GM18858 (cell line): Measurements from ENCODE around the gene WIPF1.
A peak's percentile ranks its signal among the peaks of the same experiment; 100 is the strongest.

Source experiments
- ATAC-seq: cut with Tn5 transposase; IDR thresholded peaks from one replicate; pipeline ENCODE4 v1.9.1; 2021; ENCODE audit not compliant: unreplicated experiment

Gene WIPF1, protein sequence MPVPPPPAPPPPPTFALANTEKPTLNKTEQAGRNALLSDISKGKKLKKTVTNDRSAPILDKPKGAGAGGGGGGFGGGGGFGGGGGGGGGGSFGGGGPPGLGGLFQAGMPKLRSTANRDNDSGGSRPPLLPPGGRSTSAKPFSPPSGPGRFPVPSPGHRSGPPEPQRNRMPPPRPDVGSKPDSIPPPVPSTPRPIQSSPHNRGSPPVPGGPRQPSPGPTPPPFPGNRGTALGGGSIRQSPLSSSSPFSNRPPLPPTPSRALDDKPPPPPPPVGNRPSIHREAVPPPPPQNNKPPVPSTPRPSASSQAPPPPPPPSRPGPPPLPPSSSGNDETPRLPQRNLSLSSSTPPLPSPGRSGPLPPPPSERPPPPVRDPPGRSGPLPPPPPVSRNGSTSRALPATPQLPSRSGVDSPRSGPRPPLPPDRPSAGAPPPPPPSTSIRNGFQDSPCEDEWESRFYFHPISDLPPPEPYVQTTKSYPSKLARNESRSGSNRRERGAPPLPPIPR

DNA sequence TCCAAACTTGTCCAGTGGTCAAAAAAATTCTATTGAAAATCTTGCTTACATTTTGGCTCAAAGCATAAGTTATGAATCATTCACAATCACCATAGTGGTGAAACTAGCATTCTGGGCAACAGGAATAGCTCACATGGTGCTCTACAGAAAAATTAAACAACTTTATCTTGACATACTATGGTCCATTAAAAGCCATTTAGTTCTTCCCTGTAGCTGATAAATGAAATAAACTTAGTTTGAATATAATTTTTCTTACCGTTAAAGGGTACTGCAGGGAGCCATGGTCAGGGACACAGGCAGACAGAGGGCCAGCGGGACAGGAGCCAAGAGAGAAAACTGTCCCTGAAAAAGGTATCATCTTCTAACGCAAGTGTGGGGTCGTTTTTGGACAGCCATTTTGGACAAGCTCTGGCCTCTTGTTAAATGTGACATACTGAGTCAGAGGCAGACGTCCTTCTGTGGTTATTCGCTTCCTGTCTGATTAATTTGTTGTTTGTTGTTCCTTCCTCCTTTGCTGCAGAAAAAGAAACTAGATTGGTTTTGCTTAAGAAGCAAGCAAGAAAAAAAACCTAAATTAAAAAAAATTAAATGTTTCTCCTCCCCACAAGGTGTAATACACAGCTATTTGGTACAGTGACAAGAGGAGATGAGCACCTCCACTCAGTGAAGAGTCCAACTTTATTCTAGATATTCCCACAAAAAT is at the start of gene WIPF1:
WIPF1 (minus strand) TSS at position 460 of the 703 bp plus-strand sequence. CDS start 12,231 bp downstream, outside the sequence.
- ATAC-seq = peak; percentile 38

DNA sequence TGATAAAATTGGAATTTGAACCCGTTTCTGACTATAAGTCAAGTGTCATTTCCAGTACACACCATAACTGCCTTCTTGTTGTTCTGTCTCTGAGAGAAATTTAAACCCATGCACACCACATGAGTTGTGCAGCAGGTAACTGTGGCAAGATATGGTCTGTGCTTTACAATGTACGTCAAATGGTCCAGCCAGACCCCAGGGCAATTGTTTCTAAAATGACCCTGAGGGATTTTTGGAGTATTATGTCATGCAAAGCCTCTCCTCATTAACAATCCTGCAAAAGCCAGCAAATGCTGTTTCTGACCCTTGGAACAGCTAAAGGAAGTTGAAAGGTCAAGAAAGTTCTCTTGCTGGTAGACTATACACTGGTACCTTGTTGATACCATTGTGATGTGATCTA is 47.7 kb upstream of the WIPF1 start:
- ATAC-seq = no peak

DNA sequence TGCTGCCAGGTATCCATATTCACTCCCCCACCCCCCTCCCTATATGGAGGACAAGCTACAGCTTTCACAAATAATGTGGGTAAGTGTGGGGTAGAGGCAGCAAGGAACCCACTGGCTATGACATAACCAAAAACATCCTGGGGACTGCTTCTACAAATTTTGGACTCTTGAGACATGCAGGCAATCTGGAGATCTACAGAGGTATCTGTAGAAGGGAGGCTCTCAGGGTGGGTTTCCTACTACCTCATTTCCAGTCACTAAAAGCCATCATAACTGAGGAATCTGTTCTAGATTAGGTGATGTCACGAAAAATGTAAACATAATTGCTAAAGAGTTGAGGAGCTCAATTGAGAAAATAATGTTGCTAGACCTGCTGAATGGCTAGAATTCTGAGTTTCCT is 46.8 kb upstream of the WIPF1 start:
- no peak for ATAC-seq

DNA sequence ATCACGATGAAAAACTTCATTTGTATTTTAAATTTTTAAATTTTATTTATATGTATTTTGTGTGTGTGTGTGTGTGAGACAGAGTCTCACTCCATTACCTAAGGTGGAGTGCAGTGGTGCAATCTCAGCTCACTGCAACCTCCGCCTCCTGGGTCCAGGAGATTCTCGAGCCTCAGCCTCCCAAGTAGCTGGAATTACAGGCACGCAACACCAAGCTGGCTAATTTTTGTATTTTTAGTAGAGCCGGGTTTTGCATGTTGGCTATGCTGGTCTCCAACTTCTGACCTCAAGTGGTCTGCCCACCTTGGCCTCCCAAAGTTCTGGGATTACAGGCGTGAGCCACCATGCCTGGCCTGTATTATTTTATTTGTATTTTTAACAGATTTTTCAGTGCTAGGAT is 45.8 kb upstream of the WIPF1 start:
- ATAC-seq = no peak

DNA sequence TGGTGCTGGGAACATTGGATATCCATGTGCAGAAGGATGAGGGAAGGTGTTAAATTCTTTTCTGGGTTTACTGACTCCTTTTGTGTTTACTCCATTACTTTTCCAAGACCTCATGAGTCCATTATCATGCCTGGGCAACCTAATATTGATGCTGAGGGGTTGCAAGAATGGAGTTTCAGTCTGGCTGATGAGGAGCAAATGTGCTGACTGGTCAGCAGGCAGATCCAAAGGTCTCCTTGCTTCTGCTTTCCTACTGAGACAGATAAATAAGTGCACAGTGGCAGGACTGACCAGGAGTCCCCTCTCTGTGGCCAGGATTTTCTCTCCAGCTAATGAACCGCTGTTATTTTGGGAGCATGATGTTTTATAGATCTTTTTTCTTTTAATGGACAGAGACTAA is 43.6 kb upstream of the WIPF1 start:
- ATAC-seq = no peak

DNA sequence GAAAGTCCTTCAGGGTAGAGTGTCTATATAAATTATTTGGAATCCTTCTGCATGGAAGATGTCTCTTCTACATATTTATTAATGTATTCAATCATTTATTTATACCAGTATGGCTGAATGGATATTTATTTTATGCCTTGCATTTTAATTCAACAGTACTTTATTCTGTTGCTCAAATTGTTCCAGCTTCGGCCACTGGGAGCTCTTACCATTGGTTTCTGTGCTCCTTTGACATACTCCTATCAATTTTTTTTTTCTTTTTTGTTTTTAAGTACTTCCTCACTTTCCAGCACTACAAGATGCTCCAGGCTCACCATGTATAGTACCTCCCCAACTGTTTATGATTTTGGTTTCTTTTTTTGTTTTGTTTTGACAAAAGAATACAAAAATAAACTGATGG is 39.4 kb upstream of the WIPF1 start:
- ATAC-seq = no peak

DNA sequence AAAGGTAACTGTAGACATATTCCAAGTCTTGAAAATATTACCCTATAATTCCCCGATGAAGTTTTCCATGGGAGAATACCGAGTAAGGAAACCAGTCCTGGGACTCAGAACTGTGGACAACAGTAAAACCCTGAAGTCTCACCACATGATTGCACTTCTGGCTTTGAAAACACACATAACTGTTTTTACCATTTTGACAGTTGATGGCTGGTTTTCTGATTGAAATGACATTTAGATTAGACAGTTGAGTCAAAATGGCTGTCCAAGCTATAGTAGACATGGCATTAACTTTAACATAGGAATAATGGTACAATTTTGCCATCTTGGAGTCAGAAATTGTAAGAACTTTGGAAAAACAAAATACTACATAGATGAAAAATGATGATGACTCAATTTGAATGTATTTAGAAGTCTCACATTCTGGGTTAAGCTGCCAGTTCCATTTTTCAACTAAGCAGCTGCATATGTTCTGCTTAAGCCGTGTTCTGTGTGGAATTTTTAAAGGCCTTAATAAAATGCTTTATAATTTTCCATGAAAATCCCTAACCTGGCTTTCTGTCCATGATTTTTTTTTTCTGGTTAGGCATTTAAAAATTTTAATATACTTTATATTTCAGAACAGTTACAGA is 38.3 kb upstream of the WIPF1 start:
- no peak for ATAC-seq

DNA sequence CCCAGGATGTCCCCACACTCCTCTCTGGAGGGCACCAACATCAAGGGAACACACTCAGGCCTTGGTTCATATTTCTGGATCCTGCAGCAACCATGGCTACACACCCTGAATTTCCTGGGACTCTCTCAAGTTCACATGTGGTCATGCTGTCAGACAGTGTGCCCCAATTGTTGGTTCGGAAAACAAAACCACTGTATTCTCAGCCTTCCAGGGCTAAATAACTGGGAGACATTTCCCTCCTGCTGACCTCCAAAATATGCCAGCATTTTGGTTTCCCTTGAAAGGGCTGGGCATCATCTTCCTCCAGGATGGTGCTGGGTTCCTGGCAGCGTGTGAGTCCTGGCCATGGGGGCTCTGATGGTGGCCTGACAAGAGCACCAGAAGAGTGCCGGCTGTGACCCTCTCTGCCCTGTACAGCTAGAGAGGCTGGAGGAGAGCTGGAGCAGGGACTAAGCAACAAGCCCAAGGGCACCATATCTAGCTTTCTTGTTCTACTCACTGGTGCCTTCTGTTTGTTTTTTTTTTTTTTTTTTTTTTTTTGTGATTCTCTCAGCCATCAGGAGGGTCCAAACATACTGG is 37.5 kb upstream of the WIPF1 start:
- ATAC-seq = no peak

DNA sequence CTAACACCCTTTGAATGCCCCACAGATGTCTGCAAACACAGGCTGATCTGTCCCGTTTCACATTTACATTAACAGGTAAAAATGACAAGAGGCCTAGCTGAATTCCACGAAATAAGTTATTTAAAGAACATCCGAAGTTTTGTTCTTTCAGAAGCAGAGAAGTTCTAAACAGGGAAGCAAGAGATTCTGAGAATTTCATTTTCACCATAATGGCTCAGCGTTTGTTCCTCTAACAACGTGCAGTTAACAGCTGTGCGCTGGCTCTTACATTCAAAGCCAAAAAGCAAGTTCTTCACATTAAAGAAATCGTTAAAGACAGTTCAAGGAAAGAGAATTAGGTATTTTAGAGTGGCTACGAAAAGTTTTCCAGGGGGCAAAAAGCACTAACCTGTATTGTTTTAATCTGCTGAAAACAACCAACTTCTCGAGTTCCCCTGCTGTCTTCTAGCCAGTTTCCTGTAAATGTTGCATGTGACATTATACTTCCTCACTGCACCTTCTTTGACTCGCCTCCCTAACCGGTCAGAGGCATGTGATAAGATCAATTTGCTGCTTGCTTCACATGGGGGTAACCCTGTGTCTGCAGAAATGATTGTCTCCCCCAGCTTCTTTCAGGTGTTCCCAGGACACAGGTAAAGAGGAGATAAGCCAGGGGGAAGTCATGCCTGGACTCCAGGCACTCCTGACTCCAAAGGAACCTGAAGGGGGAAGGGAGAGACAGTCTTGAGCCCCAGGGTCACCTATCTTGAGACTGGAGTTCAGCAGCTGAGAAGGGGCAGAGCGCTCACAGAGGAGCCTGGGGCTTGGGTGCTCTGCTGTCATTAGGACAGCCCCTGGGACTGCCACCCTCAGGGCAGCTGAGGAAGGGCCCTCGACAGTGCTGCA is 36.8 kb upstream of the WIPF1 start:
- ATAC-seq = peak; percentile 49

DNA sequence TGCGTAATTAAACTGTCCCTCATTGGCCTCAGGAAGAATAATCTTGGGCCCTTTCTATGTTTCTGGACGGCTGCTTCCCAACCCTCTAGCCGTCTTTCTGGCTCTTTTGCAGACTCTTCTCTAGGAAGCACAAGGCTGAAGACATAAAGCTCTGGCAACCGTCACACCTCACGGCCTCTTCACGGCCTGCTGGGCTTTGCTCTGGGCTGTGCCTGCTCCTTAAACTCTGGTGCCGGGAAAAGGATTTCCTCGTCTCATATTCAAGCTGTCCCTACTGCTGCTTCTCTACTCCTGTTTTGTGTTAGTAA is 36.0 kb upstream of the WIPF1 start:
- ATAC-seq = no peak

DNA sequence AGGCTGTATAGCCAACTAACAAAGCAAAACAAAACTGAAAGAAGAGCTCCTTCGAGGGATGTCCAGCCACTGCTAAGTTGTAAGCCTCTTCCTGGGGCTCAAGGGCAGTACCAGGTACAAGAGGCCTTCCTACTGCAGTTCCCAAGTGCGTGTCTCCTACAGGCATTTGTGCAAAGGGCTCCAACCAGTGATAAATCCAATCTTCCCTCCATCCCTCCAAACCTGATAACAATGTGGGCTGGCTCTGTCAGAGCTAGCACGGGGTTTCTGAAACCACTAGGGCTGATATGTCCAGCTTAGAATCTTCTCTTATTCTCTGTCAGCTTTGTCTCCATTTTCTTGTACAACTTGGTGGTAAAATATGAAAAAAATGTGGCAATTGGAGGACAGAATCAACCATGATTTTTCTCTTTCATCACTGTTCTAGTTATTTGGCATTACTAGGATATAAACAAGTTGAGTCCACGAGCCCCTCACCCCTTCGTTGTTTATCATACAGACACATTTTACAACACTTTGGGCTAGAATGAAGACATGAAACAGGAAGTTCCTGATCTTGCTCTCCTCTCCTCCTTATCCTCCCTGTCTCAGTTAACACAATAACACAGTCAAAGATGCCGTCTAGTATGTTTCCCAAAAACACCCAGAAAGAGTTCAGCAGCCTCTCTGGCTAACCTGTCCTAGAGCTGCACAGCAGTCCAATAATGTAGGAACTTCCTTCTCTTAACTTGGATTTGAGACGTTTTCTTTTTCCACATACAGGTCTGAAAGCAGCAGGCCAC is 35.4 kb upstream of the WIPF1 start:
- no peak for ATAC-seq

DNA sequence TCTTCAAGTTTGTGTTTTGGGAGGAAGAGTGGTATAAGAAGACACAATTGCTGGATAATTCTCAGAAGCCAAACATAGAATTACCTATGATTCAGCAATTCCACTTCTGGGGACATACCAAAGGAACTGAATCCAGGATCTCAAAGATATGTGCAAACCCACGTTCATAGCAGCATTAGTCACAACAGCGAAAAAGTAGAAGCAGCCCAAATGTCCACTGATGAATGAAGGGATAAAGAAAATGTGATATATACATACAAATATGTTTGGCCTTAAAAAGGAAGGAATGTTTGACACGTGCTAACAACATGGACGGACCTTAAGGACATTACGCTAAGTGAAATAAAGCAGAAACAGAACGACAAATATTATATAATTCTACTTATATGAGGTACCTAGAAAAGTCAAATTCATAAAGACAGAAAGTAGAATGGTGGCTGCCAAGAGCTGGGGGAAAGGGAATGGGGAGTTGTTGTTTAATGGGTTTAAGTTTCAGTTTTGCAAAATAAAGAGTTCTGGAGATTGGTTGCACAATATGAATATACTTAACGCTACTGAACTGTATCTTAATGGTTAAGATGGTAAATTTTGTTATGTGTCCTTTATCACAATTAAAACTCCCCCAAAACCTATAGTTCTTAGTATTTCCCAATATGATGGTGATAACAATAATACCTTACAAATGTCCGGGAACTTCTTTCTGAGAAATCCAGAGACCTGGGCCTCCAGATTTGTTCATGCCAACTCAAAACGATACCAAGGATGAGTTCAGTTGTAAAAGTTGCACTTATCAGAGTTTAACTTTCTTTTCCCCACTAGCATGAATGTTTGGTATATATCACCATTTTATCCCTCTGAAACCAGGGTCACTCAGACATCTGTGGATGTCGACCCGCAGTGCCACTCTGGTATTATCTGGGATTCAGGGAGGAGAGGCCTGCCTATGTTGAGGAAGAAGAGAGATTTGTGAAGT is 33.7 kb upstream of the WIPF1 start:
- no peak for ATAC-seq

DNA sequence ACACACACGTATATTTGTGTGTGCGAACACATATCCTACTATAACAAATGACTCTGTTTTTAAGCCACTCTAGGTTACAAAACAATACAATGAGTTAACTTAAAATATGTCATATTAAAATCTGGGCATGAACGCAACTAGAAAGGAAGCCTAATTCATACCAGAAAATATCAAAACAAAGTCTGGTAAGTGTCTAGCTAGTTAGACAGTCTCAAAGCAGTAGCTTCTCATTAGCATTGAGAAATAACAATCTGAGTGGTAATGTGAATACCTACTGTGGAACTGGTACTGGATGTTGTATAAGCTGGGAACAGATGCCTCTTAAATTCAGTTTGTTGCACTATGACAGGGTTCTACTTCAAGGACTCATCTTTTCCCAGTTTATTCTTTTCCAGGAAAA is 32.5 kb upstream of the WIPF1 start:
- no peak for ATAC-seq

DNA sequence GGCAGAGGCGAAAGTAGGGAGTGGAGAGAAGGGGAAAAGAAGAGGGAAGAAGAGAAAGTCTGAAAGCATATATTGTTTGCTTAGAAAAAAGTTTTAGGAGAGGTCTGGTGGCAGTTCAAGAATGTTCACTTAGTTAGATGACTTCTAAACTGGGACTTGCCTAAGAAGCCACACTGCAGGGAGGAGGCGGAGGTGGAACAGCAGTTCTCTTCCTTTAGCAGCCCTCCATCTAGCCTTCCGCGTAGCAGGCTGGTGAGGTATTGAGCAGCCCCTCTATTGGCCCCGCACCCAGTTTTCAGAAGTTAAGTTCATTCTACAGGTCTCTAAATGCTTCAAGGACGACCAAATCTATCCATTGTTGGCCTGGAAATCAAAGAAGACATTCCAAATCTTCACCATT is 31.9 kb upstream of the WIPF1 start:
- no peak for ATAC-seq

DNA sequence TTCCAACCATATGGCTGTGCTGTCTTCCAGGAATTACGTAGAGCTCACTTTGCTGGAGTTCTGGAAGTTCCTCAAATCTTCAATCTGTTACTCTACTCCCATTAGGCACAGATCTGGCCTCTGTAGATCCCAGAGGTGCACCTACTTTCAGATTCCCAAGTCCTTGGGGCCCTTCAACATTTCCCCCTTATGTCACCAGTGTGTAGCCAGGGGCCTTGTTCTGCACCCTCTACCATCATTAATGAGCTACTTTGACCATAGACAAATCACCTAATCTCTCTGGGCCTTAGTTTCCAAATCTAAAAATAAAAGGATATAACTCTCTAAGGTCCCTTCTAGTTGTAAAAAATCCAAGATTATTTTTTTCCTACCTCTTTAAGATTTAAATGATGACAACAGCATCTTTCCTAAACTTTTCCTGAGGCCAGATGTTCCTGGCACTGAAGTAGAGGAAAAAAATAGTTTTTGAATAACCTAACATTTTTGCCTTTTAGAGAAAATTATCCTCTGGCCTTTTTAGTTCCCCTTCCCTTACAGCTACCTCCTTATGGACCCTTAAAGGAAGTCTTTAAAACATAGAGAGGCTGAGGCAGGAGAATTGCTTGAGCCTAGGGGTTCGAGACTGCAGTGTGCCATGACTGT is 31.0 kb upstream of the WIPF1 start:
- no peak for ATAC-seq

DNA sequence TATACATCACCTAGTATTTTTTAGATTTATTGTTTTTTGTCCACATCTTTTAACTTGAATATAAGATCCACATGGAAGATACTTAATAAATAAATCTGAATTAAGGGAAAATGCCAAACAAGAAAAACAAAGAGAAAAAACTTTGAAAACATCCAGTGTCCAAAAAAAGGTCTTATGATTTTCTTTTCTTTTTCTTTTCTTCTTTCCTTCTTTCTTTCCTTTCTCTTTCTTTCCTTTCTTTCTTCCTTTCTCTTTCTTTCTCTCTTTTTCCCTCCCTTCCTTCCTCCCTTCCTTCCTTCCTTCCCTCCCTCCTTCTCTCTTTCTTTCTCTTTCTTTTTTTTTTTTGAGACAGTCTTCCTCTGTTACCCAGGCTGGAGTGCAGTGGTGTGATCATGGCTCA is 29.6 kb upstream of the WIPF1 start:
- ATAC-seq = no peak

DNA sequence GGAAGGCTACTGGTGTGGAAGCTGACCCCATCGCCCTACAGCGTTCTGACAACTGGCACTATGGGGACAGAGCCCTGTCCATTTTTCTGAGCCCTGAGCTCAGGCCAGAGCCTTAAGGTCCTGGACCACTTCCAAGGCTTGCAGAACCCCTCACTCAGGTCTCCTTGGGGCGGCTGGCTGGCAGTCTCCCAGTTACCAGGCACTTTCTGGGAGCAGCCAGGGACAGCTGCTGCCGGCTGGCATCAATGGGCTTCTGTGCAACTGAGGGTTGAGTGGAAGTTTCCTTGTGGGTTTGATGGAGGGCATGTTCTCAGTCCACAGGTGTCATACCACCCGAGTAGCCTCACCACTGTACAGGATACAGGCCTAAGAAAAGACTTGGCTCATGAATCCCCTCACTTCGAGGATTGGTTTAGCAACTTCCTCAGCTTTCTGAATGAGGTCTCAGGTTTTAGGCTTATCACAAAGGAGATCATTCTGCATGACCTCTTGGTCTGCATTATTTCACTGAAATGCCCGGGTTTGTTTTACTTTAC is 27.4 kb upstream of the WIPF1 start:
- ATAC-seq = no peak

DNA sequence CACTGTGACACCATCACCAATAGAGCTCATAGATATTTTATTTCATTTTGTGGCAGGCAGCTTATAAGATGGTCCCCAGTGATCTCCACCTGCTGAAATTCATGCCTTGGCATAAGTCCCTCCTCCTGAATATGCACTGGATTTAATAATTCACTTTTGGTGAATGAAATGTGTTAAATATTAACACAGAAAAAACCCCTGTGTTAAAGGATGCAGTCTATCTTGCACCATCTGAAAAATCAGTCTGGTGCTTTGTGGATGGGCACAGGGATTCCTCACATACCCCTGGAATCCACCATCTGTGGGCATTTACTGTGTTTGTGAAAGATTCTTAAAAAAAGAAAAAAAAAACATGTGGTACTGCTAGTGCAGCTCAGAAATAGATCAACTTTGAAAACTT is 26.1 kb upstream of the WIPF1 start:
- ATAC-seq = no peak
